RWPE1 (cell line): ENCODE data around the gene BCAT1.
"Not testable (repeated sequence)": the region's sequence is repeated elsewhere in the genome, so short reads cannot be mapped to it uniquely, and the experiment has no call there.

ENCODE experiments used
- CTCF ChIA-PET: fragments of 350-600 bp; sonication (Branson Sonifier 250); formaldehyde crosslinking; extraction: SDS; loops from one replicate; lab custom pipeline; 2021; lab: Yijun Ruan, JAX
- POLR2A ChIA-PET: fragments of 400-600 bp; formaldehyde crosslinking; extraction: SDS; loops from one replicate; lab custom pipeline; 2020; ENCODE audit warnings: antibody characterized with exemption; ENCODE audit not compliant: low non-redundant PET; lab: Yijun Ruan, JAX
- DNase-seq: peaks from one replicate; pipeline ENCODE4 v3.0.0; 2012; ENCODE audit warnings: low spot score
- H3K27ac ChIP-seq: fragments of 450-650 bp; 2 replicates; pipeline ENCODE4 v1.5.1; 2017
- CTCF ChIP-seq: fragments of 450-650 bp; conservative IDR thresholded peaks from 2 replicates; pipeline ENCODE4 v1.5.1; 2017; ENCODE audit warnings: low read depth, mild to moderate bottlenecking

Gene BCAT1

GRCh38 chr12:24944601-24944975 lies 4.3 kb downstream of the BCAT1 start:
- POLR2A ChIA-PET = no interaction called here
- CTCF ChIA-PET = no interaction called here
- no peak overlapping the region for H3K27ac ChIP-seq
- no peak for TF ChIP-seq CTCF
- no peak for DNase-seq

- no peak for TF ChIP-seq CTCF
- POLR2A ChIA-PET = no interaction called here
- DNase-seq = no peak
- H3K27ac ChIP-seq = no peak overlapping the region
- CTCF ChIA-PET = no interaction called here
Measured at GRCh38 chr12:24943947-24944600, 4.8 kb downstream of the BCAT1 start.

GRCh38 chr12:24940157-24940556 lies 8.7 kb downstream of the BCAT1 start:
- POLR2A ChIA-PET = no interaction called here
- DNase-seq = no peak
- TF ChIP-seq CTCF = no peak
- CTCF ChIA-PET = interaction anchor here (0.6 kb wide), 1 partner anchor 20 kb away, joined by 3 read pairs; no protein-coding TSS in a partner anchor
- no peak overlapping the region for H3K27ac ChIP-seq

GRCh38 chr12:24939551-24939950 lies 9.3 kb downstream of the BCAT1 start:
- DNase-seq, POLR2A ChIA-PET, H3K27ac ChIP-seq: not testable (repeated sequence)
- CTCF ChIA-PET = interaction anchor here (0.7 kb wide), 1 partner anchor 196 kb away, joined by 3 read pairs; no protein-coding TSS in a partner anchor

- no peak overlapping the region for H3K27ac ChIP-seq
- no peak for TF ChIP-seq CTCF
- POLR2A ChIA-PET = no interaction called here
- CTCF ChIA-PET = no interaction called here
- DNase-seq = no peak
Measured at GRCh38 chr12:24938341-24938740, 10.6 kb downstream of the BCAT1 start.

- no peak for DNase-seq
- CTCF ChIA-PET = no interaction called here
- POLR2A ChIA-PET = no interaction called here
- TF ChIP-seq CTCF = no peak
- no peak overlapping the region for H3K27ac ChIP-seq
Measured at GRCh38 chr12:24937553-24938244, 11.2 kb downstream of the BCAT1 start.

- H3K27ac ChIP-seq = no peak overlapping the region
- ChIA-PET CTCF (no interaction called here), POLR2A (no interaction called here)
- no peak for TF ChIP-seq CTCF
- DNase-seq = no peak
Measured at GRCh38 chr12:24933694-24934407, 15.1 kb downstream of the BCAT1 start.
